ENCODE data around the gene PVR.
"Not testable (repeated sequence)": the region's sequence is repeated elsewhere in the genome, so short reads cannot be mapped to it uniquely, and the experiment has no call there.

The PVR gene

DNA sequence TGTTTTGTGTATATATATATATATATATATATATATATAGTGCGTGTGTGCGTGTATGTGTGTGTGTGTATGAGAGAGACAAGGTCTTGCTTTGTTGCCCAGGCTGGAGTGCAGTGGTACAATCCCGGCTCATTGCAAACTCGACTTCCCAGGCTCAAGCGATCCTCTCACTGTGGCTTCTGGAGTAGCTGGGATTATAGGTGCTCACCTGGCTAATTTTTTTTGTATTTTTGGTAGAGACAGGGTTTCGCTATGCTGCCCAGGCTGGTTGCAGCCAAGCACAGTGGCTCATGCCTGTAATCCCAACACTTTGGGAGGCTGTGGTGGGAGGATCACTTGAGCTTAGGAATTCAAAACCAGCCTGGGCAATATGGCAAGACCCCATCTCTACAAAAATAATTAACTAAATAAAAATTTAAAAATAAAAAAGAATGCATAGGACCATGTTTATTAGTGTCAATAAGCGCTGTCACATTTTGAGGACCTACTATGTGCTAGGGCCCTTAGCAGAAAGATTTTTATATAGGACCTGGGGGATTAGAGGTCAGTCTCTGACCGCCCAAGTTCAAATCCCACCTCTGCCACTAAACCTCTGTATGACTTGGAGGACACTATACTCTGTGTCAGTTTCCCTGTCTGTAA, 1.8 kb downstream of the PVR start:
- no peak for DNase-seq (ENCODE audit: low read depth in 2 of 2)

DNA sequence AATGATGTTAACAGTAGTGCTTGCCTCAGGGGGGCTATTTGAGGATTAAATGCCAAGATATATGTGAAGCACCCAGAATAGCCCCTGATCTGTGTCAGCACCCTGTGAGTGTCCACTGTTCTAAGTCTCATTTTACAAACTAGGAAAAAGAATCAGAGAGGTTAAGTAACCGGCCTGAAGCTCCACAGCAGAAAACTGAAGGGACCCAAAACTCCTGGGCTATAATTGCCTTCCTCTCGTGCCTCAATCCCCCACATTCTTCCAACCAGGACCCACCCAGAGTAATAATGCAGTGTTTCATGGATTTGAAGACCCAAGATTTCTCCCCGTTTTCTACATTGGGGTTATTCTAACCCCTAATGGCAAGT, 2.3 kb downstream of the PVR start:
- no peak for DNase-seq (ENCODE audit: low read depth in 2 of 2)

DNA sequence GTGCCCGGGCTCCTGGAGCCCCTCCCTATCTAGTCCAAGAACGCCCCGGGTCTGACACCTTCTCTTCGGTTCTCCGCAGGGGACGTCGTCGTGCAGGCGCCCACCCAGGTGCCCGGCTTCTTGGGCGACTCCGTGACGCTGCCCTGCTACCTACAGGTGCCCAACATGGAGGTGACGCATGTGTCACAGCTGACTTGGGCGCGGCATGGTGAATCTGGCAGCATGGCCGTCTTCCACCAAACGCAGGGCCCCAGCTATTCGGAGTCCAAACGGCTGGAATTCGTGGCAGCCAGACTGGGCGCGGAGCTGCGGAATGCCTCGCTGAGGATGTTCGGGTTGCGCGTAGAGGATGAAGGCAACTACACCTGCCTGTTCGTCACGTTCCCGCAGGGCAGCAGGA, 3.4 kb downstream of the PVR start:
- no peak for DNase-seq (ENCODE audit: low read depth in 2 of 2)

DNA sequence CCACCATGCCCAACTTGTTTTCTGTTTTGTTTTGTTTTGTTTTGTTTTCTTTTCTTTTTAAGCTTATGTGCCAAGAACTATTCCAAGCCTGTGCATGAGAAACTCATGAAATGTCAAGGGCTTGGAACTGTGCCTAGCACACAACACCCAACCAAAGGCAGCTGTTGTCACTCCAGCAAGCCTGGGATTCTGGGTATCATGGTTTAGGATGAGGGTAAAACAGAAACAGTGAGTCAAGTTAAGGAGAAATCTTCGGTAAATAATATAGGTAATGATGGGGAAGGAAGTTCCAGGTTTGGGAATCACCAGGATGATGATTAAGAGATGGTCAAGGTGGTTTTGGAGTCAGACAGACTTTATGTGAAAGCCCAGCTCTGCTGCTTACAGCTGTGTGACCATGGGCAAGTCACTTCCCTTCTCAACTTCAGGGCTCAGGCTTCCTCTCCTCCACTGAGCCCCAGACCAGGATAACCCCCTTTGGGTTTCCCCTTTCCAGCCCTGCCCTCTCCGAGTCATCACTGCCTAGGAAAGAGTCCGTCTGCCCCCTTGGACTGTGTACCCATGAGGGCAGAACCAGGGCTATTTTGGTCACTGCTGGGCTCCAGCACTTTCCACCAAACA, 5.0 kb downstream of the PVR start:
- no peak for DNase-seq (ENCODE audit: low read depth in 2 of 2)

DNA sequence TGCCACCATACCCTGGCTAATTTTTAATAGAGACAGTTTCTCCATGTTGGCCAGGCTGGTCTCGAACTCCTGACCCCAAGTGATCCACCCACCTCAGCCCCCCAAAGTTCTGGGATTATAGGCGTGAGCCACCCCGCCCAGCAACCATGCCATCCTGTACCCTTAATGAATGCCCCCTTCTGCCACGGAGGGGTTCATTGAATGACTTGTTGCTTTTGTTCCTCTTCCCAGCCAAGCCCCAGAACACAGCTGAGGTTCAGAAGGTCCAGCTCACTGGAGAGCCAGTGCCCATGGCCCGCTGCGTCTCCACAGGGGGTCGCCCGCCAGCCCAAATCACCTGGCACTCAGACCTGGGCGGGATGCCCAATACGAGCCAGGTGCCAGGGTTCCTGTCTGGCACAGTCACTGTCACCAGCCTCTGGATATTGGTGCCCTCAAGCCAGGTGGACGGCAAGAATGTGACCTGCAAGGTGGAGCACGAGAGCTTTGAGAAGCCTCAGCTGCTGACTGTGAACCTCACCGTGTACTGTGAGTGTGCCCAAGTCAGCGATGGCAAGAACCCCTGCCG, 6.0 kb downstream of the PVR start:
- no peak for DNase-seq (ENCODE audit: low read depth in 2 of 2)

DNA sequence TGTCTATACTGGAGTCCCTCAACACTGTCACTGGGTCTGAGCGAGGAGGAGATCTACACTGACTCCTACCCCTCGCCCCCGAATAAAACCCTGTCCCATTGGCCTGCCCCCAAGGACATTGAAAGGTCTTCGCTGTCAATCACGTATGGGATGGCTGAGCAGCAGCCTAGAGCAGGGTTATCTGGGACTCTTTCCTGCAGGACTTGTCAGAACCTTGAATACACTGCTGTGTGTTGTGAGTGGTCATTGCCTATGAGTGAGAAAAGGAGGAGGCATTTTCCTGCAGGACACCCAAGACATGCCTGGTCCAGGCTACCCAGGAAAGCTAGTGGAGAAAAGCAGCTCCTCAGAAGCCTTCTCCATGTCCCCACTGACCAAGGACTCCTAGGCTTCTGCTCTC, 9.6 kb downstream of the PVR start:
- DNase-seq (ENCODE audit: low read depth in 2 of 2) = no peak

DNA sequence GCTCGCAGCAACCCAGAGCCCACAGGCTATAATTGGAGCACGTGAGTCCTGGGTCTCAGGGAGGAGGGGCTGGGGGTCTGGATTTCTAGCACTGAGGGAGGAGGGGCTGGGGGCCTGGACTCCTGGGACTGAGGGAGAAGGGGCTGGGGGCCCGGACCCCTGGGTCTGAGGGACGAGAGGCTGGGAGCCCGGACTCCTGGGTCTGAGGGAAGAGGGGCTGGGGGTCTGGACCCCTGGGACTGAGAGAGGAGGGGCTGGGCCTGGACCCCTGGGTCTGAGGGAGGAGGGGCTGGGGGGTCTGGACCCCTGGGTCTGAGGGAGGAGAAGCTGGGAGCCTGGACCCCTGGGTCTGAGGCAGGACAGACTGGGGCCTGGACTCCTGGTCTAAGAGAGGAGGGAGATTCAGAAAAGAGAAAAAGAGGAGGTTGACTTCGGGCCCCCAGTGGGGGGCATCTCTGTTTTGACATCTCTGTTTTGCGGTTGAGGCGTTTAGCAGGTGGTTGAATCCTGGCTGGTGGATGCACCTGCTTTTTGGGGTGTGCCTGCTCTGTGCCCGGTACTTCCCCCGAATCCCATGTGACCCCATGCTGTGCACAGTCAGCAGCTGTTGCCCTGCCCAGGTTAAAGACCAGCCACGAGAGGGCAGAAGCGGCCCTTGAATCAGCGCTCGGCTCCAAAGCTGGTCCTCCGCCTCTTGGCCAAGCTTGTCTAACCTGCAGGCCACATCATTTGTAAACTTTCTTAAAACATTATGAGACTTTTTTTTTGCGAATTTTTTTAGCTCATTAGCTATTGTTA, 10.5 kb downstream of the PVR start:
- peak; percentile 18 to 39 for DNase-seq (ENCODE audit: low read depth in 2 of 2)

DNA sequence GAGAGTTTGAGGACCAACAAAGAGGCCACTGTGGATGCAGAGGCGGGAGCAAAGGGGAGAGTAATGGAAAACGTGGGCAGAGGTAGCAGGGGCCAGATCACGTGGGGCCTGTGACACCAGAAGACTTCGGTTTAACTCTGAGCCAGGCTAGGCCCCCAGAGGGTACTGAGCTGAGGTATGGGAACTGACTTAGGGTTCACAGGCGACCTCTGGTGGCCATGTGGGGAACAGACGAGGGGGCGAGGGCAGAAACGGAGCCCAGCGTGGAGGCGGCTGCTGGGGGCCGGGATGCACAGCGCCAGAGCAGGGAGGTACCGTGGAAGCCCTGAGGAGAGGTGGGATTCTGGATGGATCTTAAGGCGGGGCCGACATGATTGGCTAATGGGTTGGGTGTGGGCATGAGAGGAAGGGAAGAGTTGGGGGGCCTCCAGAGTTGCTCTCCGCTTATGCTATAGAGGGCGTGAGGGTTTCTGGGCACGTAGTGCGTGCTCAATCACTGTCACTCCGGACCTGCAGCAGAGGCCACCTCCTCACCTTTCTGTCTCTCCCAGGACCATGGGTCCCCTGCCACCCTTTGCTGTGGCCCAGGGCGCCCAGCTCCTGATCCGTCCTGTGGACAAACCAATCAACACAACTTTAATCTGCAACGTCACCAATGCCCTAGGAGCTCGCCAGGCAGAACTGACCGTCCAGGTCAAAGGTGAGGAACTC, 13.7 kb downstream of the PVR start:
- peak; percentile 32 to 38 for DNase-seq (ENCODE audit: low read depth in 2 of 2)

DNA sequence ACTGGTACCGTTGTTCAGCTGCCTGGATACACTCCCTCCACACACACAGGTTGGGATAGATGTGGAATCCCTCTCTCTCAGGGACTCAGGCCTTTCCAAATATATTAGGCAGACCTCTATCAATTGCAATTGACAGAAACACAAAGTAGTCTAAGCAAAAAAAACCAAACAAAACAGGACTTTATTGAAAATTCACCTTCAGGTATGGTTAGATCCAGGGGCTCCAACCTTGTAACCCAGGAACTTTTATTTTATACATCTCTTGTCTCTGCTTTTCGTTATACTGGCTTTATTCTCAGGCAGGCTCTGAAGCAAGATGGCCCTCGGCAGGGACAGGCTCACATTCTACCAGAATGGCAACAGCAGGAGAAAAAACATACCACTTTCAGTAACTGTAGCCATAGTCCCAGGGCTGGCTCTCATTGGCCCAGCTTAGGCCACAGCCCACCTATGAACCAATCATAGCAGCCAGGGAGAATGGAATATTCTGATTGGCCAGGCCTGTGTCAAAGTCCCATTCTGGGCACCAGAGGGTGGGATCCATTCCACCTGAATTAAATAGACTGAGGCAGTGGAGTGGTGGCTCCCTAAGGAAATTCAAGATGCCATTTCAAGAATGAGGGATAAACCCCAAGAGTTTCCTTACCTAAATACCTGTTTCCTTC, 14.5 kb downstream of the PVR start:
- DNase-seq (ENCODE audit: low read depth in 2 of 2) = no peak

DNA sequence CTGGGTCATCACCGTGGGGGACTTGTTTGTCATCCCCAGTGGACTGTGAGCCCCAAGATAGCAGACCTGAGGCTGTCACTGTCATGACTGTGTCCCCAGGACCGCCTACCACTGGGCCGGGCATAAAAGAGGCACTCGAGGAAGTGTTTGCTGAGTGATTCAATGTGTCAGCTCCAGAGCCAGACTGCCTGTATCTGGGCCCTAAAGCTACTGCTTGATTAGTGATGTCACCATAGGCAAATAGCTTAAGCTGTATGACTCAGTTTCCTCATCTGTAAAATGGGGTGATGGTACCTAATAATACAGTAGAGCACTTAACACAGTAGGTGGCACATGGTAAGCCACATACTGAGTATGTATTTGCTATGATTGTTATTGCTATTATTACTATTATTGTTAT, 16.4 kb downstream of the PVR start:
- no peak for DNase-seq (ENCODE audit: low read depth in 2 of 2)

DNA sequence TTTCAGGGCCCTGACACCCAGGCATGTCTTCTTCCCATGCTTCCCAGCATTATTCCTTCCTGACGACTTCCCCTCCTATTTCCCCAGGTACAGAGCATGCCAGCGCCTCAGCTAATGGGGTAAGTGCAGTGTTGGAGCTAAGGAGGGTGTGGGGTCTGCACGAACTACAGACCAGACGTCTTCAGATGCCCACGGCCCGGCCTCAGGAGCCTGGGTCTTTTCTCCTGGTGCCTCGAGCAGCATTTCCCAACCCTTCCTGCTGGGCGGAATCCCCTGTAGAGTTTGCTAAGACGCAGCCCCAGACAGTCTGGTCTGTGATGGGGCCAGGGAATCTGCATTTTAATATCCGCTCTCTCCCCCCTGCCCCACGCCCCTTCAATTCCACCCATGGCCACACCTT, 17.5 kb downstream of the PVR start:
- no peak for DNase-seq (ENCODE audit: low read depth in 2 of 2)

DNA sequence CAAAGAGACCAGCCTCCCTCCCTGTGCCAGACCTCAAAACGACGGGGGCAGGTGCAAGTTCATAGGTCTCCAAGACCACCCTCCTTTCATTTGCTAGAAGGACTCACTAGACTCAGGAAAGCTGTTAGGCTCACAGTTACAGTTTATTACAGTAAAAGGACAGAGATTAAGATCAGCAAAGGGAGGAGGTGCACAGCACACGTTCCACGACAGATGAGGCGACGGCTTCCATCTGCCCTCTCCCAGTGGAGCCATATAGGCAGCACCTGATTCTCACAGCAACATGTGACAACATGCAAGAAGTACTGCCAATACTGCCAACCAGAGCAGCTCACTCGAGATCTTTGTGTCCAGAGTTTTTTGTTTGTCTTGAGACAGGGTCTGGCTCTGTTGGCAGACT, 18.2 kb downstream of the PVR start:
- no peak for DNase-seq (ENCODE audit: low read depth in 2 of 2)

DNA sequence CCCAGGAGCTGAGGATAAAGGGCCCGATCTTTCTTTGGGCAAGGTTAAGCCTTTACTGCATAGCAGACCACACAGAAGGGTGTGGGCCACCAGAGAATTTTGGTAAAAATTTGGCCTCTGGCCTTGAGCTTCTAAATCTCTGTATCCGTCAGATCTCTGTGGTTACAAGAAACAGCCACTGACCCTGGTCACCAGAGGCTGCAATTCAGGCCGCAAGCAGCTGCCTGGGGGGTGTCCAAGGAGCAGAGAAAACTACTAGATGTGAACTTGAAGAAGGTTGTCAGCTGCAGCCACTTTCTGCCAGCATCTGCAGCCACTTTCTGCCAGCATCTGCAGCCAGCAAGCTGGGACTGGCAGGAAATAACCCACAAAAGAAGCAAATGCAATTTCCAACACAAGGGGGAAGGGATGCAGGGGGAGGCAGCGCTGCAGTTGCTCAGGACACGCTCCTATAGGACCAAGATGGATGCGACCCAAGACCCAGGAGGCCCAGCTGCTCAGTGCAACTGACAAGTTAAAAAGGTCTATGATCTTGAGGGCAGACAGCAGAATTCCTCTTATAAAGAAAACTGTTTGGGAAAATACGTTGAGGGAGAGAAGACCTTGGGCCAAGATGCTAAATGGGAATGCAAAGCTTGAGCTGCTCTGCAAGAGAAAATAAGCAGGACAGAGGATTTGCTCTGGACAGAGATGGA, 19.1 kb downstream of the PVR start:
- DNase-seq (ENCODE audit: low read depth in 2 of 2) = no peak

DNA sequence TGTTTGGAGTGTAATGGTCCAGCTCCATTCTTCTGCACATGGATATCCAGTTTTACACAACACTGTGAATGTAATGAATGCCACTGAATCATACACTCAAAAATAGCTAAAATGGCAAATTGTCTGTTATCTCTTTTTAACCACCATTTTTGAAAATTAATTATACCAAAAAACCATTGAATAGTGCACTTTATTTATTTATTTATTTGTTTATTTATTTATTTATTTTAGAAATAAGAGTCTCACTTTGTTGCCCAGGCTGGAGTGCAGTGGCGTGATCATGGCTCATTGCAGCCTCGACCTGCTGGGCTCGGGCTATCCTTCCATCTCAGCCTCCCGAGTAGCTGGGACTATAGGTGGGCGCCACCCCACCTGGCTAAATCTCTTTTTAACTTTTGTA, 20.3 kb downstream of the PVR start:
- DNase-seq (ENCODE audit: low read depth in 2 of 2) = no peak

DNA sequence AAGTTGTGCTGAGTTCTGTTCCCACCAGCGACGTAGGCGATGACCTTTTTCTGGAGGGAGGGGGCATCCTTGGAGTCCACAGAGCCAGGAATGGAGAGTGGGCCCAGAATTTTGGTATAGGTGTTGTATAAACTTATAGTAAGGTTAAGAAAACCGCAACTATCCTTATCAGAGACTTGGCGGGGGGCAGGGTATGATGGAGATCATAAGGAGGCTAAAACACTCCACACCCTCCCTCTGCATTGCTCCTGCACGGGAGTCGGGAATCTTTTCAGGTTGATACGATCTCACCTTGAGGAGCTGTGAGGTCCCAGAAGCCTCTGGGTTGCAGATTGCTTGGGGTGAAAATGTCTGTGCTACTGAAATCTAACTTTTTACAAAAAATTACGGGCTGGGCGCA, 21.3 kb downstream of the PVR start:
- DNase-seq (ENCODE audit: low read depth in 2 of 2) = no peak

DNA sequence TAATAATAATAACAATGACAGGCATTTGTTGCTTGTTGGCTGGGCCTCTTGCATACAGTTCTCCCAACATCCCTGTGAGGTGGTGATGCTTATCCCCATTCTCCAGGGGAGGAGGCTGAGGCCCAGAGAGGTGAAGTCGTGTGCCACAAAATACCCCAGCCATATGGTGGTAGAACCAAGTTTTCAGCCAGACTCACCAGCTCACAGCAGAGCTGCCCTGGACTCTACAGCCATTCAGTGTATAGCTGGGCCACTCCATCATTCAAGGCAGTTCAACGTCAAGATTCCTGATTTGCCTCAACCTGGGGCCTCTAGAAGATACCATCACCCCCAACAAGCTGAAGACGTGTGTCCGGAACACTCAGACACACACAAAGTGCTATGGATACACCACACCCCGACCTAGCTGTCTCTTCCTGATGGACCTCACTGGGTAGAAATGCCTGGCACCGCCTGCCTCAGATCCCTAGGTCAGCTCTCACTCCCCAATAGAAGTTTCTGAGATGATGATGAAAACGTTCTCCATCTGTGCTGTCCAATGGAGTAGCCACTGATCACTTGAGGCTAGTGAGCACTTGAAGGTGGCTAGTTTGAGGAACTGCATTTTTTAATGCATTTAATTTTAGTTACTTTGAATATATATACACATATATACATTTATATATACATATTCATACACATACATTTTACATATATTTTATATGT, 23.3 kb downstream of the PVR start:
- no peak for DNase-seq (ENCODE audit: low read depth in 2 of 2)

DNA sequence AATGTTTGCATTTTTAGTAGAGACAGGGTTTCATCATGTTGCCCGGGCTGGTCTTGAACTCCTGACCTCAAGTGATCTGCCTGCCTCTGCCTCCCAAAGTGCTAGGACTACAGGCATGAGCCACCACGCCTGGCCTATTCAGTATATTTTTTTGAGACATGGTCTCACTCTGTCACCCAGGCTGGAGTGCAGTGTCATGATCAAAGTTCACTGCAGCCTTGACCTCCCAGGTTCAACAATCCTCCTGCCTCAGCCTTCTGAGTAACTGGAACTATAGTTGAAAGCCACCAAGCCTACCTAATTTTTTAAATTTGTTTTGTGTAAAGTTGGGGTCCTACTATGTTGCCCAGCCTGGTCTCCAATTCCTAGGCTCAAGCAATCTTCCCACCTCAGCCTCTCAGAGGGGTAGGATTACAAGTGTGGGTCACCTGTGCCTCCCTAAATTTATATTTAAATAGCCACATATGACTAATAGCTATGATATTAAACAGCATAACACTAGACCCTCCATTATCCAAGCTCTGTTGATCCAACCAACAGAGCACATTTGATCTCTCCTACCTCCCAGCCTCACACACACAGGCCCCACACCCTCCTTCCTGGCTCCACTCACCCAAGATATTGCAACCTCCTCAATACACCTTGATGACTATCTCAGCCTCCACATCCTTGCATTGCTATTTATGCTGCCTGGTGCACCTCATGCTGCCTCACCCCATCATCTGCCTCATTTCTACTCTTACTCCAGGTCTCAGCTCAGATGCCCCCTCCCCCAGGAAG, 25.5 kb downstream of the PVR start:
- DNase-seq (ENCODE audit: low read depth in 2 of 2) = no peak

DNA sequence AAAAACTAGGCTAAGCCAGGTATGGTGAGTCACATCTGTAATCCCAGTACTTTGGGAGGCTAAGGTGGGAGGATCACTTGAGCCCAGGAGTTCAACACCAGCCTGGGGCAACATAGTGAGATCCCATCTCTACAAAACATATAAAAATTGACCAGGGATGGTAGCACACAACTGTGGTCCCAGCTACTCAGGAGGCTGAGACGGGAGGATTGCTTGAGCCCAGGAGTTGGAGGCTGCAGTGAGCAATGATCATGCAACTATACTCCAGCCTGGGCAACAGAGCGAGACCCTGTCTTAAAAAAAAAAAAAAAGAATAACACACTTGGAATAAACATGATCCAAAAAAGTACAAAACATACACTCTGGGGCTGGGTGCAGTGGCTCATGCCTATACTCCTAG, 26.3 kb downstream of the PVR start:
- not testable (repeated sequence) for DNase-seq (ENCODE audit: low read depth in 2 of 2)

DNA sequence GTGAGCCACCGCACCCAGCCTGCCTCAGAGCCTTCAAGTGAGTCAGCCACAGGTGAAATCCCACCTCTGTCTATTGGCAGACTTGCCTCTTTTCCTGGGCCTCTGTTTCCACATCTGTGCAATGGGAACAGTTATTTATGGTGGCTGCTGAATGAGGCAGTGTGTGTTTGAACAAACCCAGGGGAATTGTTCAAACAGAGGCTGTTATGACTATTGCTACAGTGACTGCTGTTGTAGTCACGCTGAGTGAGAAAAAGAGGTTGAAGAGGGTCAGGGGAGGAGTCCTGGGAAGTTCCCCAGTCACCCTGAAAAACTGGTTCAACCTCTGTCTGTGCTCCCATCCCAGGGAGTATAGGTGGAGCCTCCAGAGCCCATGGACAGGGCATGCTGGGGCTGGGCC, 27.7 kb downstream of the PVR start, which contains the start of gene CEACAM19:
Gene CEACAM19 (plus strand): TSS at position 83 of the 400 bp plus-strand sequence. CDS start 450 bp downstream, outside the sequence.
- DNase-seq (ENCODE audit: low read depth in 2 of 2) = no peak

DNA sequence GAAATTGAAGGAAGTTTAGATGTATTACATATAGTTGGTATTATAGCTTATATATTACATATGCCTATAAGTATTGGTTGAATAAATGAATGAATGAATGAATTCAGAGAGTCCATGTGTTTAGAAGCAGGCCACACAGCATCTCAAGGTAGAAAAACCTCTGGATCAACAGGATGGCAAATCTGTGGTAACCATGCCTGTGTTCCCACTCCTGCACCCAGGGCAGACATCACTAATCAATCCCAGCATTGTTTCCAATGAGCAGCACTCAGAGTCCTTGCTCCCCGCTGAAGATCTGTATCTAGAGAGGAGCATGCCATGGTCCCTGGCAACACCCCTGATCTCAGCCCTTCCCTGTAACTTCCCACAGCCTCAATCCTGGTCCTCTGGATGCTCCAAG, 28.5 kb downstream of the PVR start:
- no peak for DNase-seq (ENCODE audit: low read depth in 2 of 2)
